Mesenteric fat pad (tissue), 1 donor: ENCODE data around the gene SMPDL3B. TPM values are rescaled to one million over a fixed set of nuclear protein-coding genes. Genes with fewer than 3 reads are reported as not detected.
"Not testable (repeated sequence)": the region's sequence is repeated elsewhere in the genome, so short reads cannot be mapped to it uniquely, and the experiment has no call there.

Source experiments
- DNase-seq: peaks from one replicate; pipeline ENCODE4 v3.0.0-alpha.2; 2020; ENCODE audit warnings: low spot score
- total RNA-seq: library from RNA; stranded (reverse); fragmentation: NEBNext Ultra II Directional; extraction: Animal tissue kit (Norgen Biotek cat#: 25700); gene quantifications from one replicate; pipeline ENCODE4 v1.2.1, GENCODE V29; 2021
- donor health status: DM: yes; HTN: yes; CAD: no.

SMPDL3B gene
- total RNA-seq, 1 donor from 2014 or later, result not detected

GRCh38 chr1:27968692-27969091 is 33.9 kb downstream of the SMPDL3B start:
- DNase-seq, result no peak

DNA sequence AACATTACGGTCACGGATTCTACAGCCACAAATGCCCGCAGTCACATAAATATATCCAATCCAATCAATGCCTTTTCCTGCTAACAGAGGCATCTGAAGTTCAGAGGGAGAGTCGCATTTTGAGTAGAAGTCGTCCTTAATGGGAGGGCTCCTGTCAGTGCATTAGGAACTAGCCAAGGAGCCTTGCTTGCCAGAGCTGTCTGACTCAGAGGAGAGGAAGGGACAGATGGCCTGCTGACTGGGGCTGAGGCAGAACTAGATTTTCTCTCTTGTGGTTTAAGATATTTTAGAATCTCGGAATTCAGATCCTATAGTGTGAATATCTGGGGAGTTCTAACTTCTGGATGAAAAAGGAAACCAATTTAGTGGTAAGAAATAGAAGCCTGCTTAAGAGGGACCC is 35.6 kb downstream of the SMPDL3B start:
- peak; percentile 14 for DNase-seq

DNA sequence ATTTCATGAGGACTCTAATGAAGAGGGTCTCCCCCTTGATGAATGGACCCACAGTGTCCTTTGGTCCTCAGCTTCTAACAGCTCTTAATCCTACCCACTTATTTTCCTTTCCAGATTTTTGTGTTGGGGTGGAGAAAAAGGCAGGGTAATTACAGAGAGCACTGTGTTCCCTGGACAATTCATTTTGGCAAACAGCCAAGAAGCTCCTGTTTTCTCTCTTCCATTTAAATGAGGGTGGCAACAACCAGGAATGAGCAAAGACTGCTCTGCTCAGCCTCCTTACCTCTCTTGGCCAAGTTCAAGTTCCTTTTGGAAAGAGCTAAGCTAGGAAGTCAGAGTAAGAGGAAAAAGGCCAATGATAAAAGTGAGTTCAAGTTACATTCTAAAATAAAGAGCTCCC is 36.9 kb downstream of the SMPDL3B start:
- no peak for DNase-seq

- no peak for DNase-seq
Measured at GRCh38 chr1:27972141-27972540, 37.3 kb downstream of the SMPDL3B start.

DNA sequence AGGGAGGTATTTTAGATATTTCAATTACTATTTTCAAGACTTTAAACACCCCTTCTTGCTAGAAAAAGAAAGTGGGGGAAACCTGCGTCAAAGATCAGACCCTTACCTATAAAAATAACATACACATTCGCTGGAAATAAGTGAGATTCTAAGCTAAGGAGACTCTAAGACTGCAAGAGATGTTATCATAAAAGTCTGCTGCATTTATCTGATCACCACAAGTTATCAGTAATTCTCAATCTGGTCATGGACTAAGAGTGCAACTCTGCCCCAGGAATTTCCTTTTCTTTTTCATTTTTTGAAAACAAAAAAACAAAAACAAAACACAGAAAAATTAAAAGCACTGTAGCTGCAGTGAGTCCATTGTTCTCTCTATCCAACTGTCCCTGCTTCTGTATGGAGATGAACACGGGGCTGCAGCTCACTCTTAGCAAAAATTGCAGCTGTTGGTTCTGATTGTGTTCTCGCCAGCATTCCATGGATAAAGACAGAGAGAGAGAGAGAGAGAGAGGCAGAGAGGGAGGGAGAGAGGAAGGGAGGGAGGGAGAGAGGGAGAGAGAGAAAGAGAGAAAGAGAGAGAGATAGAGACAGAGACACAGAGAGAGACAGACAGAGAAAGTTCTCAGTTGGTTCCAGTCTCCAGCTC is 39.1 kb downstream of the SMPDL3B start:
- DNase-seq, result no peak

DNA sequence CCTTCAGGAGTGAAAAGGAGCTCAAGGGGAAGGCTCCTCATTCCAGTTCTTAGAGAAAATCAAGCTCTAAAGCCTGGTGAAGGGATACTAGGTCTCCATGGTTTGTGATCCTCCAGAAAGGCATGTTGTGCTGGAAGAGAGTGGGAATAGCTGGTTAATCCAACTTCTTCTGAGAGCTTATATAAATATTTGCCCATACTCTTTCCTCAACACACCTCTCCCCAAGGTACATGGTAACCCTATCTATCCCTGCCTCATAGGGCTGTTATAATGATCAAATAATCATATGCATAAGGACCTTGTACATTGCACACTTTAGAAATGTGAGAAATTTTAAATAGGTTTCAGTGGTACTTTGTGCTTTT is 39.6 kb downstream of the SMPDL3B start:
- DNase-seq, result no peak

- no peak for DNase-seq
Measured at GRCh38 chr1:27979151-27979858, 44.5 kb downstream of the SMPDL3B start.

GRCh38 chr1:27979859-27980201 is 45.0 kb downstream of the SMPDL3B start:
- no peak for DNase-seq

DNA sequence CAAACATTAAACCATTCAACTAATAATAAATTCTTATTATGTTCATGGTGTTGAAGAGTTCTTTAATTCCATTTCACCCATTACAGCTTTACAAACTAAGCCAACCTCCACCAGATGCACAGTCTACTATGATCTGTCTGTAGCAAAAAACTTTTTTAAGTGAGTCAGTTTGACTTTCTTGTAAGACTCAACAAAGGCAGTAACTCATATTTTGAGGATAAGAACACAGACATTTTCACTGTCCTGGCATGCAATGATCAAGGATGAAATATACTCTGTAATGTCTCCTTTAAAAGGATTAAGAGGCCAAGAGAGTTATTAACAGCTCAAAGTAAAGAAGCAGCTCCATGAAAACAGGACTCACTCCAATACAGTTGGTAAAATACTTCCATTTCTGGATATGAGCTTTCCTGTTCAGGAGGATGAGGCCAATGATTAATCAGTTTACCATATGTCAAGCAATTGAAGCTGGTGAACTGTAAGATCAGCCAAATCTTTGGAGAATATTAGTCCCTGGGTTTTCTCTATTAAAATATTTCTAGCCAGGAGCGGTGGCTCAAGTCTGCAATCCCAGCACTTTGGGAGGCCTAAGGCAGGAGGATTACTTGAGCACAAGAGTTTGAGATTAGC is 45.5 kb downstream of the SMPDL3B start:
- DNase-seq, result no peak

- no peak for DNase-seq
Measured at GRCh38 chr1:27981145-27981544, 46.3 kb downstream of the SMPDL3B start.

GRCh38 chr1:27990920-27991537 is 56.2 kb downstream of the SMPDL3B start:
- no peak for DNase-seq

DNA sequence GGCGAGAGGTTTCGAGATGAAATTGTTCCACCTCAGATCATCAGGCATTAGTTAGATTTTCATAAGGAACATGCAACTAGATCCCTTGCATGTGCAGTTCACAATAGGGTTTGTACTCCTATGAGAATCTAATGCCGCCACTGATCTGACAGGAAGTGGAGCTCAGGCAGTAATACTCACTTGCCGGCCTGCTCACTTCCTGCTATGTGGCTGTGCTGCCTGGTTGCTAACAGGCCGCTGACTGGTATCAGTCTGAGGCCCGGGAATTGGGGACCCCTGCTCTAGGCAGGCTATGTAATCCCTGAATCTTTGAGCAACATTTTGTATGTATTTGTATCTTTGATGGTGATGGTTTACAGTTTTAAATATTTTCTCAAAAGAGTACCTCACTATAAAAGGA is 57.5 kb downstream of the SMPDL3B start:
- DNase-seq, result no peak

DNA sequence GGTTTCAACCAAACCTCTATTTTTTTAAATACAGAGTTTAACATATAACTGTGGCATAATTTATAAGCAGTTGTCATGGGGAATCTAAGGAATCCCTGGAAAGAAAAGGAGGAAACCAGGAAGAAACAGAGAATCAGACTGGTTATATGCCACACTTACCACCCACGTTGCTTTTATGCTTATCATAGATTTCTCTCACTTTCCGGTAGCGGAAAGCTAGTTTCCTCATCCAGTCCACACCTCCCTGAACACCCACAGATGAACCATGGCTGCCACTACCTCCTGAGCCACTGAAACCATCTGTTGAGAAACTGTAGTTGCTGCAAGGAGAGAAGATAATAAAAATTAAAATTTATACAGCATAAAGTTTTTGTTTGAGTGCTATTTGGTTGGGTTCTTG is 58.4 kb downstream of the SMPDL3B start:
- no peak for DNase-seq

- no peak for DNase-seq
Measured at GRCh38 chr1:27994060-27994459, 59.3 kb downstream of the SMPDL3B start.

GRCh38 chr1:27994526-27994925 is 59.7 kb downstream of the SMPDL3B start:
- not testable (repeated sequence) for DNase-seq

GRCh38 chr1:27999055-27999454 is 64.3 kb downstream of the SMPDL3B start:
- DNase-seq, result no peak

- DNase-seq, result no peak
Measured at GRCh38 chr1:28002600-28002999, 67.8 kb downstream of the SMPDL3B start.

DNA sequence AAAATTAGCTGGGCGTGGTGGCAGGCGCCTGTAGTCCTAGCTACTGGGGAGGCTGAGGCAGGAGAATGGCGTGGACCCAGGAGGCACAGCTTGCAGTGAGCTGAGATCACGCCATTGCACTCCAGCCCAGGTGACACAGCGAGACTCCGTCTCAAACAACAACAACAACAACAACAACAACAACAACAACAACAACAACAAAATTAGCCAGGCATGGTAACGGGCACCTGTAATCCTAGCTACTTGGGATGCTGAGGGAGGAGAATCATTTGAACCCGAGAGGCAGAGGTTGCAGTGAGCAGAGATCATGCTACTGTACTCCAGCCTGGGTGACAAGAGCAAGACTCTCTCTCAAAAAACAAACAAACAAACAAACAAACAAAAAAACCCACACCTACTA is 68.3 kb downstream of the SMPDL3B start:
- not testable (repeated sequence) for DNase-seq
